ENCODE data around the gene REC8.

REC8 gene

DNA sequence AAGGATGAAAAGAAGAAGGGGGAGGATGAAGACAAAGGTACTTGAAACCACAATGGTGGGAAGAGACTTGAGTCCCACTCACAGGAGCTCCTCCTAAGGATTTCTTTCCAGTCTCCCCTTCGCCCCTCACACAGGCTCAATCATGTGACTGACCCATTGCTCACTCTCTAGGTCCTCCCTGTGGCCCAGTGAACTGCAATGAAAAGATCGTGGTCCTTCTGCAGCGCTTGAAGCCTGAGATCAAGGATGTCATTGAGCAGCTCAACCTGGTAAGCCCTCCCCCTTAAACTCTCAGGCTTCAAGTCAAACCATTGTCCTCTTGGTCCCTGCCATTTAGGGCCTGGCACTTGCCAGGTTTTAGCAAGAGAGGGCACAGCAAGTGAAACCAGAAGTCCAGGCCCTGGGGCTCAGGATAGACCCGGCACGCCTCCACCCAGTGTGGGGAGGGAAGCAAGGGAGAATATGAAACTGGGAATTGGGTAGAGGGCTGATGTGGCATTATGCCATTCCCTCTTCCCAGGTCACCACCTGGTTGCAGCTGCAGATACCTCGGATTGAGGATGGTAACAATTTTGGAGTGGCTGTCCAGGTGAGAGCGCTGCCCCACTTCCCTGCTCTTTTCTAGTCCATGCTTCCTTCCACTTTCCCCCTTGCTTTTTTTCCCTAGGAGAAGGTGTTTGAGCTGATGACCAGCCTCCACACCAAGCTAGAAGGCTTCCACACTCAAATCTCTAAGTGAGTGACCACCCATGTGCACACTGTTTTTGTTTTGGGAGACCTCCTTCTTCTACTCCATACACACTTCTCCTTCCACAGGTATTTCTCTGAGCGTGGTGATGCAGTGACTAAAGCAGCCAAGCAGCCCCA lies 34.1 kb upstream of the REC8 start:
- DNase-seq (ENCODE audit: low read depth in 3 of 3, low spot score in 1 of 3): no peak

- DNase-seq (ENCODE audit: low read depth in 3 of 3, low spot score in 1 of 3): no peak
Observed at GRCh38 chr14:24138396-24139271, 33.2 kb upstream of the REC8 start.

DNA sequence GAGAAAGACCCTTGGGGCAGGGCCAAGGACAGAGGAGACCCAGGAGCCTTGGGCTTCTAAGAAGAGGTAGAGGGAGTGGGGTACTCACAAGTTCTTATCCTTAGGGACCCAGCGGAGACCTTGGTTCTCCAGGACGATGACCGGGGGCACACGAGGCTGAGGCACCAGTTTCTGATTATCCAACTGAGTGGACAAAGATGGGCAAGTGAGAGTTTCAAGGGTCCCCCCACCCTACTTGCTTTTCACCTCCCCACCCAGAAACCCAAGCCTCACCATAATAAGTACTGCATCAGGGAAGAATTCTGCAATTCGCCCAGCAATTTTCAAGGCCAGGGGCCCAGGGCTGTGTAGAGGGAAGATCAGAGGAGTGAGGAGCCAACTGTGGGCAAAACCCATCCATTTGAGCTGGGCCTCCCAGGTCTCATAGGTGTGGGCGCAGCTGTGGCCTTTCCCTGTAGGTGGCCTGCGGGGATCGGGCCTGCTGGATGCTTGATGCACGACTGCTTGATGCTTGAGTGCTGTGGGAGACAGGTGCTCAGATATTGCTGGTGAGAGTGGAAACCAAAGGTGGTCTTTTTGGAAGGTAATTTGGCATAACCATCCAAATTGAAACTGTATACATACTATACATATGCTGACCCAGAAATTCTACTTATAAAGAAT lies 32.5 kb upstream of the REC8 start:
- no peak for DNase-seq (ENCODE audit: low read depth in 3 of 3, low spot score in 1 of 3)

GRCh38 chr14:24141097-24141880 lies 30.6 kb upstream of the REC8 start, which contains the start of gene EMC9:
TSS of gene EMC9 (minus strand) at chr14:24141591. CDS start at chr14:24141304, 287 bp downstream.
- peak; percentile 97 to 98 (median 97) for DNase-seq (ENCODE audit: low read depth in 3 of 3, low spot score in 1 of 3)

- DNase-seq (ENCODE audit: low read depth in 3 of 3, low spot score in 1 of 3): no peak
Observed at GRCh38 chr14:24143511-24143910, 28.4 kb upstream of the REC8 start.

- no peak for DNase-seq (ENCODE audit: low read depth in 3 of 3, low spot score in 1 of 3)
Observed at GRCh38 chr14:24144451-24144850, 27.4 kb upstream of the REC8 start.

GRCh38 chr14:24145219-24145618 lies 26.7 kb upstream of the REC8 start:
- DNase-seq (ENCODE audit: low read depth in 3 of 3, low spot score in 1 of 3): no peak

DNA sequence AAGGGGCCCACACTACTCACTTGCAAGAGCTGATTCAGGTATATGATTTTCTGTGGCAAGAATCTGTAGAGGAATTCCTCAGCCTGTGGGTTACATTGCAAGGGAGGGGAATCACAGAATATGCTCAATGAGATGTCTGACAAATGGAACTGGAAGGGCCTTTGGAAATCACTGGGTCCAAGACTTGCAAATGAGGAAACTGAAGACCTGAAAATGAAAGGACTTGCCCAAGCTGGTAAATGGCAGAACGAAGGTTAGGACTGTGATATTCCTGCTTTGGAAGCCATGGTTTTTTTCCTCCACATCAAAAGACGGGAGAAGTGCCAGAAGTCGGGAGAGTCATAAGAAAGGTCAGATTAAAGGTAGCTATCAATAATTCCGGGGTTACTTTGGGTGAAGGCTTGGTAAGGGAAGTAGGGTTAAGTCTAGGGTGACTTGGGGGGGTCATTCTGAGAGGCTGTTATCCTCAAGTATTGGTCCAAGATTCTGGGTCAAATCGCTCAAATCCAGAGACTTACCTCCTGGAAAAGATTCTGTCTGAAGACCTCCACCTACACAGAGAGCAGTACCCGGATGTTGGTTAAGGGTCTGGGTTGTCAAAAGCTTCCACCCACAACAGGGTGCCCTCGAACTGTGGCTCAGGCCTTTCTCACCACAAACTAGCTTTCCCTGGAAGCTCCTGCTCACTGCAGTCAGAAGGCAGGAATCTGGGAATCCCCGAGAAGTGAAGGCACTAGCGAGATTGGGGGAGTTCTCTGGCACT lies 26.0 kb upstream of the REC8 start:
- DNase-seq (ENCODE audit: low read depth in 3 of 3, low spot score in 1 of 3): no peak

- peak; percentile 56 to 65 (median 63) for DNase-seq (ENCODE audit: low read depth in 3 of 3, low spot score in 1 of 3)
Observed at GRCh38 chr14:24146453-24146977, 25.4 kb upstream of the REC8 start, which contains the start of gene PSME2. TSS of gene PSME2 (minus strand) at chr14:24146610. CDS start at chr14:24146581, 29 bp downstream.

DNA sequence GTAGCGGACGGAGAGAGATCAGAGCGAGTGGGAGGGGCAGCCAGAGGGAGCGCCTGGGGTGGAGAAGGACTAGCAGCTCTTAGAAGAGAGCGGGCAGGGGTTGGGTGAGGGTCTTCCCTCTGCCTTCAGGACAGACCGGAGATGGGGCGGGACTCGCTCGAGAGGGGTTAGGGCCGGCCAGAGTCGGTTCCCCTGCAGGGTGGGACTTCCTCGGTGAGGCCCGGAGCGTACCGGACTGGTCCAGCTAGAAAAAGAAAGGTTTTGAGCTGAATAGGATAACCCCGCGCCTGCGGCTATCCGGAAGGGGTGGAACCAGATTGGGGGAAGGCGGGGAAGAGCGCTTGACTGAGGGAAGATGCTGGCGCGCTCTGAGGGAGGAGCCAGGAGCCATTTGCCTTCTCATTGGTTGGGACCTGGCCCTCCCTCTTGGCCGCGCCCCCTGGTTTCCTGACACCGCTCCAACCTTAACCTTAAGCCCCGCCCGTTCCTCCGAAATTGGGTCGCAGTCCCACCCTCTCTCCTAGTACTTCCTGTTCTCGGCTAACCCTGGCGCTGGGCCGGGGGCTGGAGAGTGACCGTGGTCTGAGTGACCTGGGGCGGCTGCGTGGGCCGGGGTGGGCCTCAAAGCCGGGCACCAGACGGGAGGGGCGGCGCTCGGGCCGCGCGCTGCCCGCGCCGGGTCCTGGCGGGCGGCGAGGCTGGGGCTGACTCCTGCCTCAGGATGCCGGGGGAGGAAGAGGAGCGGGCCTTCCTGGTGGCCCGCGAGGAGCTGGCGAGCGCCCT lies 24.7 kb upstream of the REC8 start, which contains the start of gene RNF31:
RNF31 (plus strand) TSS at position 521 of the 783 bp plus-strand sequence; CDS start at position 722, 201 bp downstream.
- peak; percentile 91 to 92 (median 92) for DNase-seq (ENCODE audit: low read depth in 3 of 3, low spot score in 1 of 3)

GRCh38 chr14:24147761-24148428 lies 24.0 kb upstream of the REC8 start:
- DNase-seq (ENCODE audit: low read depth in 3 of 3, low spot score in 1 of 3): no peak

- DNase-seq (ENCODE audit: low read depth in 3 of 3, low spot score in 1 of 3): no peak
Observed at GRCh38 chr14:24149302-24149969, 22.4 kb upstream of the REC8 start.

- DNase-seq (ENCODE audit: low read depth in 3 of 3, low spot score in 1 of 3): no peak
Observed at GRCh38 chr14:24150061-24150460, 21.8 kb upstream of the REC8 start.

DNA sequence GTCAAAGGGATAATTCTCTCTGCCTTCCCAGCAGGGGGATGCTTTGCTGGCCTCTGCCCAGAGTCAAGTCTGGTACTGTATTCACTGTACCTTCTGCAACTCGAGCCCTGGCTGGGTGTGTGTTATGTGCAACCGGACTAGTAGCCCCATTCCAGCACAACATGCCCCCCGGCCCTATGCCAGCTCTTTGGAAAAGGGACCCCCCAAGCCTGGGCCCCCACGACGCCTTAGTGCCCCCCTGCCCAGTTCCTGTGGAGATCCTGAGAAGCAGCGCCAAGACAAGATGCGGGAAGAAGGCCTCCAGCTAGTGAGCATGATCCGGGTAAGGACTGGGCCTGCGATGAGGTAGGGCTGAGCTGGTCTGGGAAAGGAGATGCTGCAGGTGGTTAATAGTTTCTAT lies 21.3 kb upstream of the REC8 start:
- no peak for DNase-seq (ENCODE audit: low read depth in 3 of 3, low spot score in 1 of 3)

DNA sequence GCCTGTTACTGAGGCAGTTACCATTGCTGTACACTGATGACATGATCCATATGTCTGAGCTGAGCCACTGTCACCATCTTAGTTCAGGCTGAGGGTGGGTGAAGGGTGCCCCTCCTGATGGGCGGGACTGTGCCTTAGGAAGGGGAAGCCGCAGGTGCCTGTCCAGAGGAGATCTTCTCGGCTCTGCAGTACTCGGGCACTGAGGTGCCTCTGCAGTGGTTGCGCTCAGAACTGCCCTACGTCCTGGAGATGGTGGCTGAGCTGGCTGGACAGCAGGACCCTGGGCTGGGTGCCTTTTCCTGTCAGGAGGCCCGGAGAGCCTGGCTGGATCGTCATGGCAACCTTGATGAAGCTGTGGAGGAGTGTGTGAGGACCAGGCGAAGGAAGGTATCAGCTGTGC lies 20.9 kb upstream of the REC8 start:
- DNase-seq (ENCODE audit: low read depth in 3 of 3, low spot score in 1 of 3): no peak

GRCh38 chr14:24151404-24152080 lies 20.3 kb upstream of the REC8 start:
- DNase-seq (ENCODE audit: low read depth in 3 of 3, low spot score in 1 of 3): no peak

- no peak for DNase-seq (ENCODE audit: low read depth in 3 of 3, low spot score in 1 of 3)
Observed at GRCh38 chr14:24155100-24155499, 16.8 kb upstream of the REC8 start.
